ENCODE data around the gene BCAS4. TPM values are rescaled to one million over a fixed set of nuclear protein-coding genes. Genes with fewer than 3 reads are reported as not detected.

Gene BCAS4
- total and polyA plus RNA-seq, 8 donors = under 0.01 to 7.2 (median 2.2) TPM; not detected in 1

GRCh38 chr20:50916257-50916656 lies 121.4 kb downstream of the BCAS4 start:
- H3K36me3 ChIP-seq = no peaks in the 10 kb centered on the region
- H3K27me3 ChIP-seq = no peaks in the 10 kb centered on the region
- no peaks in the 10 kb centered on the region for H3K9me3 ChIP-seq
- H3K4me1 ChIP-seq = peaks cover 65 to 94% (median 81%) of the 10 kb centered on the region in 4 donors
- H3K4me3 ChIP-seq = no peak overlapping the region
- peak in 1 of 2 donors; percentile 49 for DNase-seq
- 42 to 48% (median 45%) methylated on average over 5 of the region's 5 CpGs for WGBS, 5 donors
- no peak for TF ChIP-seq POLR2A (IDR thresholded peaks at IDR 0.05)
- TF ChIP-seq EP300 (IDR thresholded peaks at IDR 0.05) = no peak
- peak in 1 of 3 donors; percentile 6 for TF ChIP-seq POLR2AphosphoS5 (IDR thresholded peaks at IDR 0.05)
- intact Hi-C loops (cut with DNase I; ENCODE audit: low total_unique reads) = no loop called here
- H3K27ac ChIP-seq = peak overlapping the region in 3 of 5 donors; percentile 3 to 29 (median 23)

GRCh38 chr20:50916934-50917333 lies 122.1 kb downstream of the BCAS4 start:
- H3K27me3 ChIP-seq = no peaks in the 10 kb centered on the region
- no peak for DNase-seq
- no peaks in the 10 kb centered on the region for H3K36me3 ChIP-seq
- 56 to 80% (median 58%) methylated on average over 3 of the region's 3 CpGs for WGBS, 5 donors
- intact Hi-C loops (cut with DNase I; ENCODE audit: low total_unique reads) = no loop called here
- no peak overlapping the region for H3K4me3 ChIP-seq
- no peaks in the 10 kb centered on the region for H3K9me3 ChIP-seq
- TF ChIP-seq CTCF (IDR thresholded peaks at IDR 0.05) (no peak), POLR2AphosphoS5 (IDR thresholded peaks at IDR 0.05) (no peak), POLR2A (IDR thresholded peaks at IDR 0.05) (no peak), EP300 (IDR thresholded peaks at IDR 0.05) (no peak)
- peaks cover 62 to 94% (median 83%) of the 10 kb centered on the region in 4 donors for H3K4me1 ChIP-seq
- peak overlapping the region in 3 of 5 donors; percentile 3 to 29 (median 23) for H3K27ac ChIP-seq

DNA sequence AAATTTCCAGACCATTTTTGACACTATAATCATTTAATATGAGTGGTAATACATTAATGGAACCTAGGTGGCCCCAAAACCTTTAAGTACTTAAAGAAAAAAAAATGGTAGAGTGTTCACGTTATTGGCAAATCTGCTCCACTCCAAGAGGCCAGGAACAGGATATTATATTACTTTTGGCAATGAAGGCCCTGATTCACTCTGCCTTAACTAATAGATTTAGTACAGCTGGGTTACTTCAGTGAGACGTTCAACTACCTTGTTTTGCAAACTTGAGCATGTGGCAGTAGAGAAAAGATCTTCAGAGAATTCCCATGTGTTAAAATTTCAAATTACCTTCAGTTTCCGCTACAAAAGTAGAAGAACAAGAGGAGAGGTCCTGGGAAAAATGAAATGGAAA lies 123.5 kb downstream of the BCAS4 start:
- H3K9me3 ChIP-seq = no peaks in the 10 kb centered on the region
- intact Hi-C loops (cut with DNase I; ENCODE audit: low total_unique reads) = no loop called here
- no peaks in the 10 kb centered on the region for H3K27me3 ChIP-seq
- peak overlapping the region in 2 of 5 donors; percentile 12 to 23 for H3K27ac ChIP-seq
- no peak for TF ChIP-seq EP300 (IDR thresholded peaks at IDR 0.05)
- peaks cover 0 to 6% (median under 1%) of the 10 kb centered on the region in 4 donors for H3K36me3 ChIP-seq
- WGBS, 5 donors = 42 to 56% (median 44%) methylated on average over 3 of the region's 3 CpGs
- DNase-seq = no peak
- no peak overlapping the region for H3K4me3 ChIP-seq
- peaks cover 58 to 100% (median 88%) of the 10 kb centered on the region in 4 donors for H3K4me1 ChIP-seq

DNA sequence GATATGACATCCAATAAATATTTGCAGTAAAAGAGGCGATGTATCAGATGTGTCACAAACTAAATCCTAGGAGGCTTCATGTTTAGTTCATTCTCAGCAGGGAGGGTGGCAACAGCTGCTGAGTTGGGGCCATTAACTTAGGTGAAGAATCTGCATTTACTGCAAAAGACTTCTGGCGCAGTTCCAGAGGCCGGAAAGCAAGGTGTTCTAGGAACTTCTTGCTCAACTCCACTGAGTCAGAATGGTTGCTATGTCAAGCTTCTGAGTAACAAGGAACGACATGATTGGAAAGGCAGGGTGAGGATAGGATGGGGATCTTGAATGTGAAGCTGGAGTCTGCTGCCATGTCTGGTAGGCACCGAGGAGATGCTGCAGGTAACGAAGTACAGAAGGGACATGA lies 124.7 kb downstream of the BCAS4 start:
- intact Hi-C loops (cut with DNase I; ENCODE audit: low total_unique reads) = no loop called here
- no peak for TF ChIP-seq POLR2A (IDR thresholded peaks at IDR 0.05)
- peak in 1 of 3 donors; percentile 58 for TF ChIP-seq POLR2AphosphoS5 (IDR thresholded peaks at IDR 0.05)
- Histone ChIP-seq H3K36me3 (peaks cover 0 to 11% (median 3%) of the 10 kb centered on the region in 4 donors), H3K27me3 (no peaks in the 10 kb centered on the region), H3K9me3 (no peaks in the 10 kb centered on the region), H3K27ac (peak overlapping the region in 2 of 5 donors; percentile 8 to 33), H3K4me1 (peaks cover 54 to 100% (median 82%) of the 10 kb centered on the region in 4 donors), H3K4me3 (no peak overlapping the region)
- WGBS, 5 donors = 58 to 70% (median 64%) methylated on average over 6 of the region's 6 CpGs
- peak; percentile 38 to 42 for DNase-seq

DNA sequence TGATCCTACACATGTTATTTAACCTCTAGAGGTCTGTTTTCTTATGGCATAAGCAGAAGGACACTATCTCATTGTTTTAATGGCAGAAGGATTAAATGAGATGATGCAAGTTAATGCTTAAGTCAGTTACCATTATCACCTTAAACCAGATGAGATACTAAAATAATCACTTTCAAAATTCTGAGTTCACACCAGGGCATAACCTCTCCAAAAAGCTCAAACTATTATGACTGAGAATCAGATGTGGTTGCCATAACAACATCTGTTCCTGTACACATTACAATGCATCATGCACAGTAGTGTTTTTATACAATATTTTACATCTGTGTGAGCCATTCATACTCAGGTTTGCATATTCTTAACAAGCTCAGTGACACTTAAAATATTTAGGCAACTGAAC lies 126.1 kb downstream of the BCAS4 start:
- no peaks in the 10 kb centered on the region for H3K9me3 ChIP-seq
- peaks cover 0 to 16% (median 3%) of the 10 kb centered on the region in 4 donors for H3K36me3 ChIP-seq
- DNase-seq = no peak
- H3K4me3 ChIP-seq = no peak overlapping the region
- intact Hi-C loops (cut with DNase I; ENCODE audit: low total_unique reads) = no loop called here
- H3K27me3 ChIP-seq = no peaks in the 10 kb centered on the region
- TF ChIP-seq EP300 (IDR thresholded peaks at IDR 0.05) (no peak), POLR2AphosphoS5 (IDR thresholded peaks at IDR 0.05) (no peak), CTCF (IDR thresholded peaks at IDR 0.05) (no peak), POLR2A (IDR thresholded peaks at IDR 0.05) (no peak)
- peaks cover 49 to 100% (median 81%) of the 10 kb centered on the region in 4 donors for H3K4me1 ChIP-seq
- H3K27ac ChIP-seq = peak overlapping the region in 1 of 5 donors; percentile 7

GRCh38 chr20:50921803-50922501 lies 127.1 kb downstream of the BCAS4 start:
- Histone ChIP-seq H3K36me3 (peaks cover 0 to 18% (median 3%) of the 10 kb centered on the region in 4 donors), H3K27me3 (no peaks in the 10 kb centered on the region), H3K4me3 (no peak overlapping the region), H3K4me1 (peaks cover 43 to 100% (median 80%) of the 10 kb centered on the region in 4 donors), H3K27ac (peak overlapping the region in 2 of 5 donors; percentile 30 to 34), H3K9me3 (no peaks in the 10 kb centered on the region)
- no peak for DNase-seq
- WGBS, 5 donors = 58 to 66% (median 60%) methylated on average over 8 of the region's 8 CpGs
- intact Hi-C loops (cut with DNase I; ENCODE audit: low total_unique reads) = no loop called here
- TF ChIP-seq POLR2AphosphoS5 (IDR thresholded peaks at IDR 0.05) (no peak), CTCF (IDR thresholded peaks at IDR 0.05) (no peak), POLR2A (IDR thresholded peaks at IDR 0.05) (no peak), EP300 (IDR thresholded peaks at IDR 0.05) (no peak)
